Activated CD4-positive, alpha-beta T cell treated with anti-CD3 and anti-CD28 coated beads for 36 hours (primary cell): Measurements from ENCODE around the gene ITGB2. TPM values are rescaled to one million over a fixed set of nuclear protein-coding genes. Genes with fewer than 3 reads are reported as not detected.
"Not testable (repeated sequence)": the region's sequence is repeated elsewhere in the genome, so short reads cannot be mapped to it uniquely, and the experiment has no call there.

Experiments used
- ATAC-seq: fragments of 200-7000 bp; cut with Tn5 transposase; one replicate; pipeline ENCODE4 v1.10.0; 2021; ENCODE audit warnings: mild to moderate bottlenecking, moderate library complexity
- CTCF ChIA-PET: fragments of 350-600 bp; sonication (Branson Sonifier 250); formaldehyde crosslinking; loops from one replicate; lab custom pipeline; 2021; ENCODE audit warnings: antibody characterized with exemption; lab: Charles Lee
- POLR2A ChIA-PET: fragments of 350-600 bp; sonication (Branson Sonifier 250); formaldehyde crosslinking; loops from one replicate; lab custom pipeline; 2021; ENCODE audit warnings: antibody characterized with exemption, inconsistent platforms; lab: Charles Lee
- DNase-seq: peaks from one replicate; pipeline ENCODE4 v3.0.0-alpha.2; 2020
- H3K27ac Mint-ChIP-seq: one replicate; pipeline ENCODE4 v1.8.0; 2021; ENCODE audit warnings: mixed read lengths
- H3K27me3 Mint-ChIP-seq: one replicate; pipeline ENCODE4 v1.8.0; 2021; ENCODE audit warnings: mixed read lengths
- H3K36me3 Mint-ChIP-seq: one replicate; pipeline ENCODE4 v1.8.0; 2021; ENCODE audit warnings: low read depth, mixed read lengths
- H3K4me1 Mint-ChIP-seq: one replicate; pipeline ENCODE4 v1.8.0; 2021; ENCODE audit warnings: mixed read lengths
- H3K4me3 Mint-ChIP-seq: one replicate; pipeline ENCODE4 v1.8.0; 2021; ENCODE audit warnings: mild to moderate bottlenecking, moderate library complexity, mixed read lengths
- H3K9me3 Mint-ChIP-seq: one replicate; pipeline ENCODE4 v1.8.0; 2021; ENCODE audit warnings: low read depth, mixed read lengths
- intact Hi-C, 2 experiments: fragments of 100-400 bp; cut with DNase I in 1 of 2; cut with micrococcal nuclease in 1 of 2; formaldehyde crosslinking; loops; one replicate each; pipeline versions ENCODE4 v1.14.2 to v1.15.1; 2022 to 2024; cut with DNase I, micrococcal nuclease
- total RNA-seq, 2 experiments: library from RNA; stranded (reverse); gene quantifications; one replicate each; pipeline ENCODE4 v1.2.3, GENCODE V29; 2021

The ITGB2 gene
- total RNA-seq, 2 experiments from 2014 or later, result 217 to 250 TPM

GRCh38 chr21:44930543-44930981 lies 9.9 kb upstream of the ITGB2 start:
- peak overlapping the region; percentile 78 for H3K4me3 Mint-ChIP-seq
- ChIA-PET CTCF (interaction anchor here (0.8 to 2.3 kb wide), 4 partner anchors 8 to 129 kb away, joined by 3 to 12 read pairs (median 6); partner anchors contain the start of gene UBE2G2), POLR2A (interaction anchor here (0.6 to 1.4 kb wide), 2 partner anchors 23 to 33 kb away, joined by 3 read pairs; no protein-coding TSS in a partner anchor)
- H3K27me3 Mint-ChIP-seq, result no peaks in the 10 kb centered on the region
- H3K9me3 Mint-ChIP-seq, result no peaks in the 10 kb centered on the region
- intact Hi-C loops, result no loop called here
- peaks cover 53% of the 10 kb centered on the region for H3K4me1 Mint-ChIP-seq
- DNase-seq (peak; percentile 84), ATAC-seq (no peak)
- H3K36me3 Mint-ChIP-seq, result peaks cover 3% of the 10 kb centered on the region
- peak overlapping the region; percentile 82 for H3K27ac Mint-ChIP-seq

GRCh38 chr21:44929799-44930542 lies 9.3 kb upstream of the ITGB2 start:
- H3K4me1 Mint-ChIP-seq, result peaks cover 59% of the 10 kb centered on the region
- intact Hi-C loops, result loop anchor here (5.0 to 10.0 kb wide), 4 partner anchors 147 to 915 kb away; partner anchors contain the start of genes CFAP410 (in 1 of the 2) and TRAPPC10 (in 1 of the 2)
- CTCF ChIA-PET, result interaction anchor here (0.8 to 5.8 kb wide), 7 partner anchors 9 to 131 kb away, joined by 3 to 24 read pairs (median 5); no protein-coding TSS in a partner anchor

GRCh38 chr21:44929242-44929798 lies 8.6 kb upstream of the ITGB2 start:
- Mint-ChIP-seq H3K4me3 (peak overlapping the region; percentile 90), H3K36me3 (peaks cover 3% of the 10 kb centered on the region), H3K27ac (peak overlapping the region; percentile 71), H3K27me3 (no peaks in the 10 kb centered on the region), H3K4me1 (peaks cover 65% of the 10 kb centered on the region), H3K9me3 (no peaks in the 10 kb centered on the region)
- ATAC-seq (no peak), DNase-seq (peak; percentile 27)
- CTCF ChIA-PET, result interaction anchor here (0.9 to 5.8 kb wide), 6 partner anchors 10 to 130 kb away, joined by 3 to 24 read pairs (median 5); no protein-coding TSS in a partner anchor
- intact Hi-C loops, result loop anchor here (5.0 to 10.0 kb wide), 4 partner anchors 148 to 915 kb away; partner anchors contain the start of genes CFAP410 (in 1 of the 2) and TRAPPC10 (in 1 of the 2)
- POLR2A ChIA-PET, result interaction anchor here (0.6 kb wide), 1 partner anchor 24 kb away, joined by 3 read pairs; no protein-coding TSS in a partner anchor

More at GRCh38 chr21:44929799-44930542, 9.3 kb upstream of the ITGB2 start:
- no peak for ATAC-seq
- H3K27ac Mint-ChIP-seq, result peak overlapping the region; percentile 82
- H3K27me3 Mint-ChIP-seq, result no peaks in the 10 kb centered on the region
- no peak for DNase-seq
- POLR2A ChIA-PET, result interaction anchor here (0.6 to 1.4 kb wide), 2 partner anchors 24 to 32 kb away, joined by 3 read pairs; no protein-coding TSS in a partner anchor
- H3K4me3 Mint-ChIP-seq, result peak overlapping the region; percentile 78
- H3K36me3 Mint-ChIP-seq, result peaks cover 3% of the 10 kb centered on the region
- H3K9me3 Mint-ChIP-seq, result no peaks in the 10 kb centered on the region

- CTCF ChIA-PET, result interaction anchor here (0.5 to 5.8 kb wide), 8 partner anchors 10 to 275 kb away, joined by 3 to 24 read pairs (median 4); no protein-coding TSS in a partner anchor
- DNase-seq, ATAC-seq, H3K36me3 Mint-ChIP-seq, H3K27me3 Mint-ChIP-seq, H3K9me3 Mint-ChIP-seq: not testable (repeated sequence)
- POLR2A ChIA-PET, result interaction anchor here (0.6 to 1.5 kb wide), 2 partner anchors 9 to 23 kb away, joined by 3 to 8 read pairs; no protein-coding TSS in a partner anchor
- intact Hi-C loops, result loop anchor here (5.0 to 10.0 kb wide), 4 partner anchors 149 to 914 kb away; partner anchors contain the start of genes CFAP410 (in 1 of the 2) and TRAPPC10 (in 1 of the 2)
- Mint-ChIP-seq H3K4me1 (peaks cover 72% of the 10 kb centered on the region), H3K4me3 (peak overlapping the region; percentile 90), H3K27ac (peak overlapping the region; percentile 94)
These were observed 8.0 kb upstream of the ITGB2 start for GRCh38 chr21:44928500-44929241.

GRCh38 chr21:44927587-44928461 lies 7.1 kb upstream of the ITGB2 start:
- Mint-ChIP-seq H3K36me3 (peaks cover 9% of the 10 kb centered on the region), H3K27ac (peak overlapping the region; percentile 94), H3K27me3 (no peaks in the 10 kb centered on the region), H3K4me3 (peak overlapping the region; percentile 90), H3K4me1 (peaks cover 80% of the 10 kb centered on the region), H3K9me3 (no peaks in the 10 kb centered on the region)
- intact Hi-C loops, result loop anchor here (1.0 to 10.0 kb wide), 9 partner anchors 9 to 913 kb away; partner anchors contain the start of genes CFAP410 (in 1 of the 2), PTTG1IP (in 1 of the 2), SUMO3 (in 1 of the 2) and TRAPPC10 (in 1 of the 2)
- ChIA-PET POLR2A (interaction anchor here (1.1 to 1.6 kb wide), 3 partner anchors 8 to 45 kb away, joined by 3 to 8 read pairs (median 5); no protein-coding TSS in a partner anchor), CTCF (interaction anchor here (0.5 to 5.8 kb wide), 9 partner anchors 9 to 274 kb away, joined by 3 to 24 read pairs (median 4); no protein-coding TSS in a partner anchor)
- DNase-seq (peak; percentile 97), ATAC-seq (peak; percentile 74)

GRCh38 chr21:44927259-44927586 lies 6.5 kb upstream of the ITGB2 start:
- POLR2A ChIA-PET, result interaction anchor here (1.1 to 1.6 kb wide), 3 partner anchors 8 to 44 kb away, joined by 3 to 8 read pairs (median 5); no protein-coding TSS in a partner anchor
- H3K27ac Mint-ChIP-seq, result peak overlapping the region; percentile 94
- H3K36me3 Mint-ChIP-seq, result peaks cover 9% of the 10 kb centered on the region
- DNase-seq, result no peak
- H3K27me3 Mint-ChIP-seq, result no peaks in the 10 kb centered on the region
- H3K9me3 Mint-ChIP-seq, result no peaks in the 10 kb centered on the region
- H3K4me1 Mint-ChIP-seq, result peaks cover 85% of the 10 kb centered on the region
- CTCF ChIA-PET, result interaction anchor here (0.5 to 5.8 kb wide), 7 partner anchors 13 to 134 kb away, joined by 3 to 24 read pairs (median 5); no protein-coding TSS in a partner anchor
- H3K4me3 Mint-ChIP-seq, result peak overlapping the region; percentile 90
- ATAC-seq, result peak; percentile 4
- intact Hi-C loops, result loop anchor here (1.0 to 10.0 kb wide), 9 partner anchors 8 to 912 kb away; partner anchors contain the start of genes CFAP410 (in 1 of the 2), PTTG1IP (in 1 of the 2), SUMO3 (in 1 of the 2) and TRAPPC10 (in 1 of the 2)

GRCh38 chr21:44926331-44927101 lies 5.8 kb upstream of the ITGB2 start:
- no peaks in the 10 kb centered on the region for H3K27me3 Mint-ChIP-seq
- H3K9me3 Mint-ChIP-seq, result no peaks in the 10 kb centered on the region
- DNase-seq (peak; percentile 68), ATAC-seq (peak; percentile 18)
- peaks cover 12% of the 10 kb centered on the region for H3K36me3 Mint-ChIP-seq
- H3K27ac Mint-ChIP-seq, result peak overlapping the region; percentile 94
- POLR2A ChIA-PET, result interaction anchor here (0.6 to 1.6 kb wide), 3 partner anchors 44 to 942 kb away, joined by 3 to 5 read pairs (median 3); no protein-coding TSS in a partner anchor
- CTCF ChIA-PET, result interaction anchor here (0.6 to 5.8 kb wide), 8 partner anchors 12 to 282 kb away, joined by 3 to 24 read pairs (median 4); partner anchors contain the start of gene UBE2G2
- H3K4me3 Mint-ChIP-seq, result peak overlapping the region; percentile 90
- intact Hi-C loops, result loop anchor here (1.0 to 10.0 kb wide), 9 partner anchors 7 to 912 kb away; partner anchors contain the start of genes CFAP410 (in 1 of the 2), PTTG1IP (in 1 of the 2), SUMO3 (in 1 of the 2) and TRAPPC10 (in 1 of the 2)
- peaks cover 90% of the 10 kb centered on the region for H3K4me1 Mint-ChIP-seq

- ChIA-PET POLR2A (no interaction called here), CTCF (interaction anchor here (1.5 to 5.8 kb wide), 3 partner anchors 11 to 132 kb away, joined by 3 to 24 read pairs (median 7); no protein-coding TSS in a partner anchor)
- peak overlapping the region; percentile 90 for H3K4me3 Mint-ChIP-seq
- peaks cover 20% of the 10 kb centered on the region for H3K36me3 Mint-ChIP-seq
- no peaks in the 10 kb centered on the region for H3K9me3 Mint-ChIP-seq
- DNase-seq, result no peak
- no peaks in the 10 kb centered on the region for H3K27me3 Mint-ChIP-seq
- intact Hi-C loops, result loop anchor here (2.0 to 10.0 kb wide), 5 partner anchors 79 to 911 kb away; partner anchors contain the start of genes CFAP410 (in 1 of the 2) and TRAPPC10 (in 1 of the 2)
- peak overlapping the region; percentile 94 for H3K27ac Mint-ChIP-seq
- H3K4me1 Mint-ChIP-seq, result peaks cover 85% of the 10 kb centered on the region
- no peak for ATAC-seq
These were observed 4.7 kb upstream of the ITGB2 start for GRCh38 chr21:44925378-44925755.
